OCI-LY3 (cell line): Measurements from ENCODE around the gene ABCB10.

Source experiments
- CTCF ChIP-seq: fragments of 200-600, 300-600 bp; sonication (generic); IDR thresholded peaks from 2 replicates; pipeline ENCODE4 v1.5.1; 2014; ENCODE audit warnings: antibody characterized with exemption, low read length, low read depth
- EZH2phosphoT487 ChIP-seq: fragments of 200-600 bp; shearing (Covaris generic); IDR thresholded peaks from 2 replicates; pipeline ENCODE4 v1.6.1; 2018; ENCODE audit warnings: antibody characterized with exemption, mixed run types, low read depth

DNA sequence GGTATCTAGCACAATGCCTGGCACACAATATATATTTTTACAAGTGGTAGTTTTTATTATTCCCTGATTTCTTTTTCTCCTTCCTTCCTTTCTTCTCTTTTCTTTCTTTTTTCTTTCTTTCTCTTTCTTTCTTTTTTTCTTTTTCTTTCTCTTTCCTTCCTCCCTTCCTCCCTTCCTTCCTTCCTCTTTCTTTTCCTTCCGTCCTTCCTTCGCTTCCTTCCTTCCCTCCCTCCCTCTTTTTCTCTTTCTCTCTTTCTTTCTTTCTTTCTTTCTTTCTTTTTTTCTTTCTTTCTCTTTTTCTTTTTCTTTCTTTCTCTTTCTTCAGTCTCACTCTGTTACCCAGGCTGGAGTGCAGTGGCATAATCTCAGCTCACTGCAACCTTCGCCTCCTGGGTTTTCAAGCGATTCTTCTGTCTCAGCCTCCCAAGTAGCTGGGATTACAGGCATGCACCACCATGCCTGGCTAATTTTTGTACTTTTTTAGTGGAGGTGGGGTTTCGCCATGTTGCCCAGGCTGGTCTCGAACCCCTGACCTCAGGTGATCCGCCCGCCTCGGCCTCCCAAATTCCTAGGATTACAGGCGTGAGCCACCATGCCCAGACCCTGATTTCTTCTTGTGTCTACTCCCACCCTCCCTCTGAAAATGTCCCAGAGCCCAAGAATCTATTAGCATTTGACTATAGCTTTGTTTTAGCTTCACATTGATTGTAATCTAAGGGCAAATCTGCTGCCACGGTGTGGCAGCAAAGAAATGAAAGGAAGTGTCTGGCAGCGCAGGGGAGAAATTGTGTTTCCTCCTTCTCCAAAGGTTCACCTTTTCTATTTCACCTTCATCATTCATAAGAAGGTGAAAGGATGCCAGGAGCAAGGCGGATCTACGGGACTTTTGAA is 19.9 kb upstream of the ABCB10 start:
- TF ChIP-seq CTCF (peak; percentile 50), EZH2phosphoT487 (no peak)
